ENCODE data around the gene ALB.
A peak's percentile ranks its signal among the peaks of the same experiment; 100 is the strongest.
"Not testable (repeated sequence)": the region's sequence is repeated elsewhere in the genome, so short reads cannot be mapped to it uniquely, and the experiment has no call there.

ALB gene

DNA sequence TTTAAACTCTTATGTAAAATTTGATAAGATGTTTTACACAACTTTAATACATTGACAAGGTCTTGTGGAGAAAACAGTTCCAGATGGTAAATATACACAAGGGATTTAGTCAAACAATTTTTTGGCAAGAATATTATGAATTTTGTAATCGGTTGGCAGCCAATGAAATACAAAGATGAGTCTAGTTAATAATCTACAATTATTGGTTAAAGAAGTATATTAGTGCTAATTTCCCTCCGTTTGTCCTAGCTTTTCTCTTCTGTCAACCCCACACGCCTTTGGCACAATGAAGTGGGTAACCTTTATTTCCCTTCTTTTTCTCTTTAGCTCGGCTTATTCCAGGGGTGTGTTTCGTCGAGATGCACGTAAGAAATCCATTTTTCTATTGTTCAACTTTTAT is at the start of gene ALB:
TSS of gene ALB (plus strand) at position 246 of the 400 bp plus-strand sequence. CDS start at position 287, 41 bp downstream.
- peak in 1 of 3 donors; percentile 17 for DNase-seq

DNA sequence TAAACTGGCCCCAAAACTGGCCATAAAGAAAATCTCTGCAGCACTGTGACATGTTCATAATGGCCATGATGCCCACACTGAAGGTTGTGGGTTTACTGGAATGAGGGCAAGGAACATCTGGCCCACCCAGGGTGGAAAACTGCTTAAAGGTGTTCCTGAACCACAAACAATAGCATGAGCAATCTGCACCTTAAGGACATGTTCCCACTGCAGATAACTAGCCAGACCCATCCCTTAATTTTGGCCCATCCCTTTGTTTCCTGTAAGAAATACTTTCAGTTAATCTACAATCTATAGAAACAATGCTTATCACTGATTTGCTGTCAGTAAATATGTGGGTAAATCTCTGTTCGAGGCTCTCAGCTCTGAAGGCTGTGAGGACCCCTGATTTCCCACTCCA is 46.9 kb upstream of the ALB start:
- not testable (repeated sequence) for DNase-seq

DNA sequence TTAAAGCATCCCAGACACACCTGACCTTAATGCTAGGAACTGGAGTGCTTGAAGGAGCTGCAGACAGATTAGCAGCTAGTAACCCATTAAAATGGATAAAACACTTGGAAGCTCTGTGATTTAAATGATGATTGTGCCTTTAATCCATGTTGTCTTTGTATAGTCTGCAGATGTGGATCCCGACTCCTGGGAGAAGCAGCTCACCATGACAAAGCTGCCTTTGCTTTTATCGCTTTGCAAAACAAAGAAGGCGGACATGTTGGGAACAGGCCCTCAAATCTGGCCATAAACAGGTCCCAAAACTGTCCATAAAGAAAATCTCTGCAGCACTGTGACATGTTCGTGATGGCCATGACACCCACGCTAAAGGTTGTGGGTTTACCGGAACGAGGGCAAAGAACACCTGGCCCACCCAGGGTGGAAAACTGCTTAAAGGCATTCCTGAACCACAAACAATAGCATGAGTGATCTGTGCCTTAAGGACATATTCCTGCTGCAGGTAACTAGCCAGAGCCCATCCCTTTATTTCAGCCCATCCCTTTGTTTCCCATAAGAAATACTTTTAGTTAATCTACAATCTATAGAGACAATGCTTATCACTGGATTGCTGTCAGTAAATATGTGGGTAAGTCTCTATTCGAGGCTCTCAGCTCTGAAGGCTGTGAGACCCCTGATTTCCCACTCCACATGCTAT is 34.4 kb upstream of the ALB start:
- DNase-seq = not testable (repeated sequence)

DNA sequence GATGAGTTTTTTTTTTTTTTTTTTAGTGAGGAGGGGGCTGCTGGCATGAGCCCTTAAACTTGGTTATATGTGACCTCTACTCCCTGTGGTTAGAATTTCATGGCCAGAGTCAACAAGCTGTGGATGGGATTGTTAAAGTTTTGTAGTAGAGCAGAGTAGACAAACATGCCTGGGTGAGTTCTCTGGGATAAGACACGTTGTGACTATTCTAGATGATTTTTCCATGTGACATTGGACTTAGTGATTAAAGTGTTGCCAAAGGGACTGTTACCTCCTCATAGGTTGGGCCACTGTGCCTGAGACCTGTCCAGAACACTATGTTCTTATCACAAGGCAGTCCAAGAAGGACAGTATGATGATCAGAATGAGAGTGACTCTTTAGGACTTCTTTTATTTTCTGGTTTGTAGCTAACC is 28.8 kb upstream of the ALB start:
- DNase-seq = no peak

DNA sequence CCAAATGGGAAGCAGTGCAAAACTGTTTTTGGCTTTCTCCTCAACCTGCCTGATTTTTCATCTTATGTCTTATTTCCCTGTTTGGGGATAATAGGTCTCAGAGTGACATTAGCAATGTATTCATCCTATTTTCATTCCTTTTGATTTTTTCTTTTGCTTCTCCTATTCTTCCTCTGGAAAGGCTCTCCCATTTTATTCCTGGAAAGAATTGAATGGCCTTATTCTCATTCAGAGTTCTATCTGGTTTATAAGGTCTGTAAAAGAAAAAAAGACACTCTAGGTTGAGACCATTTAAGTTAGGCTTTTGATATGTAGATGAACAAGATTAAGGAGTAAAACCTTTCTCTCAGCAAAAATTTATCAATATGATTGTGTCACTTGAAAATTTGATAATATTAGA is 27.8 kb upstream of the ALB start:
- DNase-seq = no peak

DNA sequence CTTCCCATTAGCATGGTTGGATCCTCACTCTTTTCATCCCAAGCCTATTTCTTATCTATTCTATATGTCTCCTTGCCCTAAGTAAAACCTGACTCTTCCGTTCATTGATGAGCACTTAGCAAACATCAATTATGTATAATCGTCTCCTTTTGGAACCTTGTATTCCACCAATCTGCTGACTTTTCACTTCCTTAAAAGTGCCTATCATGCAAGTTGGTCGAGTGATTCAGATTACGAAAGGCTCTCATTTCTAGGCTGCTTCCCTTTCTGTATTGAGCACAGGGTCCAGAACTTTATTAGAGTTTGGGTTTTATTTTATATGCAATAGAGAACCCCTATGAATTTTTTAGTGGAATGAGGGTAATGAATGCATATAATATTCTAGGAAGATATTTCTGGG is 27.1 kb upstream of the ALB start:
- DNase-seq = peak in 2 of 3 donors; percentile 3 to 28

DNA sequence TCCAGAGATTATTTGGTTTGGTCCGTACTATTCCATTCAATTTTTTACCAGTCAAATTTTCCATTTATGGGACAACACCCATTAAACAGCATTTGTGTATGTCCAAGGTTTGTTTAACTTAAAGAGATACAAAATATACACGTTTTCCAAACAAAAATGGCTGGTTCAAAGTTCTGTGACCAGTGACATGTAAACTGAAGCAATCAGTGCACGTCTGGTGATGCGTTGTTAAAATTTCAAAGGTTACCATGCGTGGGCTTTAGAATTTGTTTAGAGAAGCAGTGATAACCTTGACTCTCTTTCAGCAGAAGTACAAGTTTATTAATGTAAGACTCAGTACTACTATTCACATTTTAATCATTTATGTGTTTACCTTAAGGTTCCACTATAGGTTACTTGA is 25.2 kb upstream of the ALB start:
- no peak for DNase-seq

DNA sequence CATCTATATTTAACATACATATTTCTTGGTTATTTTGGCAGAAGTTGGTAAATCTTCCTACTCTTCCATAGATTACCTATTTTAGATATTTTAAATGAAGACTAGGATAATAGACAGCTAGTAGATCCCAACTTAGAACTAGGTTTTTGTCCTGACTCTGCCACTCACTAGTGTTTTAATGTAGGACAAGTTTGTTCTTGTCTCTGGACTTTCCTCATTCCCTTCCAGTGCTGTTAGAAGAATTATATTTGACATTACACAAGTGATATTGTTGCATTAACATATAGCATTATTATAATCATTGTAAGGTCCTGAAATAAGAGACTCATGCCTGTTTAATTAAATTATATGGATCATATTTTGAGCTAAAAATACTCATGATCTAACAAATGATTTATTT is 24.1 kb upstream of the ALB start:
- DNase-seq = no peak

DNA sequence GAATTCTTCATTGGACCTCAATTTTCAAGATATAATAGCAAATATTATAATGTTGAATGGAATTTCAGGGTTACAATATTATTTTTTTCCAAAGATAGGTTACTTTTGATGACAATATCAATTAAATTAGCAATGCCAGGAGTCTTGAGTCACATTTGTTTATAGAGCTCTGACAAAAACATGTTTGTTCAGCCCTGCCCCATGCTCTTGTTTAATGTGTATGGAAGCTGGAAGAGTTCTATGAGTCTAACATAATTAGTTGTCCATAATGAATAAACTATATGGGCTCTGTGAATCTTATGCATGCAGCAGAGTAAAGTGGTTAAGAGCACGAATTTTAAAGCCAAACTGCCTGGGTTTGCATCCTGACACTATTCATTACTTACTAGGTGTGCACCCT is 22.9 kb upstream of the ALB start:
- DNase-seq = no peak

DNA sequence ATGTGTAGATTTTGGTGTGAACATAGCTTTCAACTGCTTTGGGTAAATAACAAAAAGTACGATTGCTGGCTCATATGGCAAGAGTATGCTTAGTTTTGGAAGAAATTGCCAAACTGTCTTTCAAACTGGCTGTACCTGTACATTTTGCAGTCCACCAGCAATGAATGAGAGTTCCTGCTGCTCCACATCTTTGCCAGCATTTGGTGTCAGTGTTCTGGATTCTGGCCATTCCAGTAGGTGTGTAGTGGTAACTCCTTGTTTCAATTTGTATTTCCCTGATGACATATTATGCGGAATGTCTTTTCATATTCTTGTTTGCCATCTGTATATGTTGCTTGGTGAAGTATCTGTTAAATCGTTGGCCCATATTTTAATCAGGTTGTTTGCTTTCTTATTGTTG is 20.6 kb upstream of the ALB start:
- DNase-seq = no peak

DNA sequence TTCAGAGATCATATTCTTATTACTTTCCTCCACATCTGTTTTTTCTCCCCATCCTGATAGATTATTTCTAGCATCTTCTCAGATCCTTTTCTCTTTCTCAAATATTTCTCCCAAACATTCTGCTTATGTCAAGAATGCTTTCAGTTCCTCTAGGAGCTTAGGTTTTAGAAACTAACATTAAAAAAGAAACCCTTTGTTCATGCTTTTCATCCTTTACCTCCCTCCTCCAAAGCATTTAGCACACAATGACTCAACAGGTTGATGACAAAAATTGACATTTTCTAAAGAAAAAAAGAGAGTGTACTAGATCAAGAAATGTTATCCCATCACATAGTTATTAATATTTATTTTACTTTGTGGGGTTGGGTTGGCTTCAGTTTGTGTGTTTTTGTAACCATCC is 16.5 kb upstream of the ALB start:
- no peak for DNase-seq

DNA sequence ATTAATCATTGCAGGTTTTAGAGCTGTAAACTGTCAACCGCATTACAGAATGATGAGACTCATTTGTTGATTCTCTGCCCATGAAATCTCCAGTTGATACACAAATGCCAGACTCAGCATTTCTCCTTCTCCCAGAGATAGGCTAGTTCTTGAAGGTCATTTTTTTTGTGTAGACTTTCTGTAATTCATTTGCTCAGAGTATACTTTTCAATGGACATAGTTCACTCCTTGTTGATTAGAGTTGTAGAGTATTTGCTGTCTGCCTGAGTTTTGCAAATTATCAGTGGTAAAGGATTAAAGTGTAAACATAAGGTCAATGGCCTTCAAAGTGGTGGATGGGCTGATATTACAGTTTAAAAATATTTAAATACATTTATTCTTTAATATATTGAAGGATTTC is 15.2 kb upstream of the ALB start:
- no peak for DNase-seq

DNA sequence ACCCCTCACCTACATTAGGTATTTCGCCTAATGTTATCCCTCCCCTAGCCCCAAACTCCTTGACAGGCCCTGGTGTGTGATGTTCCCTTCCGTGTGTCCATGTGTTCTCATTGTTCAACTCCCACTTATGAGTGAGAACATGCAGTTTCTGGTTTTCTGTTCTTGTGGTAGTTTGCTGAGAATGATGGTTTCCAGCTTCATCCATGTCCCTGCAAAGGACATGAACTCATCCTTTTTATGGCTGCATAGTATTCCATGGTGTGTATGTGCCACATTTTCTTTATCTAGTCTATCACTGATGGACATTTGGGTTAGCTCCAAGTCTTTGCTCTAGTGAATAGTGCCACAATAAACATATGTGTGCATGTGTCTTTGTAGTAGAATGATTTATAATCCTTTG is 14.4 kb upstream of the ALB start:
- DNase-seq = not testable (repeated sequence)

DNA sequence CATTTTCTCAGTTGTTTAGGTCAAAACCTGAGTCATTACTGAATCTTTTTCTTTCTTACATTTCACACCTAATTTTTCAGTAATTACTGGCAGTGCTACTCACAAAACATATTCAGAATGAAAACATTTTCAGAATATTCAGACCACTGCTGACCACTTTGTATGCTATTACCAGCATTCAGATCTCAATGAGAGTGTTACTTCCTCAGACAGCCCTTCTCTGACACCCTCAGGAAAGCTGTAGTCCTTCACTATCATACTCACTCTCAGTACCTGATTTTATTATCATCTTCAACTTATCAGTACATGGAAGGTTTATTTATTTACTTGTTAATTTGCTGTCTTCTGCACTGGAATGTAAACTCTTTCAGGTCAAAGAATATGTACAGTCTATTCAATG is 12.3 kb upstream of the ALB start:
- no peak for DNase-seq

DNA sequence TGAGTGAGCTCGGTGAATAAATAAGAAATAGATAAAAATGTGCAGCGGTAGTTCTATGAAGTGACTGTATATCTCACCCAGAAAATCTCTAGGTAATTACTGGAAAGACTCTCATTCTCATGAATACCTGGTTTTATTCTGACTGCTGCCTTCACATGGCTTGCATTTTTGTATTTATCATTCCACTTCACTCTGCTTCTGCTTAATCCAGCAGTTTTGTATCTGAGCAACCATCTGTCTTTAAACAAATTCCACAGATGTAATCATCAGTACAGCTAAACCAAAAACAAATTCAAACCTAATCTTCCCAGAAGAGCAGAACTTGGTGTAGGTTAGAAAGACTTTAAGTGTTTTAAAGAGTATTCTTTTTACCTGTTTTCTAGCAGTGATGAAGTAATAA is 11.2 kb upstream of the ALB start:
- no peak for DNase-seq

DNA sequence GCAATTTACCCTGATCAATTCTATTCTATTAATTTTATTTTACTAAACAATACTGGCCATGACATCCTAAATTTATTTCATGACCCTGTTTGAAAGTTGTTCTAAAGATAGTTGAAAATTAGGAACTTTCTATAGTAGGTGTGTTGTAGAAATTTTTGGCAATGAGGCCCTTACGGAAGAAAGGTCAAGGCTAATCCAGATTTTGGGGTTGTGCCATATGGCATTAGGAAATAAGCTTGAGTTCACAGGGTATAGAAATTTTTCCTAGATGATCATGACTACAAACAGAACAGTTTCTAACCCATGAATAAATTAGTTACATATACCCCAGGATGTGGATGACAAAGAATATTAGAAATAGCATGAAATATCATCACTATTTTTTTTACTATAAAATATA is 7.8 kb upstream of the ALB start:
- DNase-seq = no peak

DNA sequence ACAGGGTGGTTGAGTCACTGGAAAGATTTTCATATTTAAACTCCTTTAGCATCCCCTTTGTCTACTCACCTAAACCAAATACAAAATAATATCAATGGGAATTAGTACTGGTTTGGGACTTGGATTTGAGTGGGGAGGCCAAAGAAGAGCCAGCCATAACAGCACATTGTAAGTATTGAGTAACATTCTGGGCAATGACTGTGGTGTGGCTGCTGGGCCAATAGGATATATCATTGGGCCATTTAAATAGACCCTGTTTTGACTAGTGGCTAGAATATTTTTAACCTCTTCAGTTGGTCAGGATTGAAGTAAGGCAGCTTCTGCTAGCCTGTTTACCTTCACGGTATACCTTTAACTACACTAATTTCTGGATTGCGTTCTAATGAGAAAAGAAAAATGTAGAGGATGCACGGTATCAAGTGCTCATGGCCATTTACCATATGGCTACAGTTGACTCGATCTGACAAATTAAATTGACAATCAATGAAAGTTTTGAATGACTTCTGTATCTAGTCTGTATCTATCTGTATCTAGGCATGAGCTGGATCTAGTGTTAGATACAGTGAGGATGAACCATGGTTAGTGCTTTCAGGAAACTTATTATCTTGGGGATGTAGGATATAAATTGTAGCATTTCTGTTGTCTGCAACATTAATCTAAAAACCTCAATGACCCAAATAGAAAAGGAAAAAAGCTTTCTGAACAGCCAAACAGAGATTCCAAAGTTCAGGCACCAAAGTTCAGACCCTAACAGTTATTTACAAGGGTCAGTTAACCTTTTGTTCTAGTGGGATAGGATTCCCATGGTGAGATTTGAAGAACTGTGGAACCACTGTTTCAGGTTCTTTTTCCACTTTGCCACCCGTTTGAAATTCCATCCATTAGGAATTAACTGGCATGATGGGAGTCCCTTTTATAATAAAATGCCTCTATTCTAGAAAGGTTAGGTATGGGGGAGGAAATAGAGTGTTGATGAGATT is 6.8 kb upstream of the ALB start:
- no peak for DNase-seq

DNA sequence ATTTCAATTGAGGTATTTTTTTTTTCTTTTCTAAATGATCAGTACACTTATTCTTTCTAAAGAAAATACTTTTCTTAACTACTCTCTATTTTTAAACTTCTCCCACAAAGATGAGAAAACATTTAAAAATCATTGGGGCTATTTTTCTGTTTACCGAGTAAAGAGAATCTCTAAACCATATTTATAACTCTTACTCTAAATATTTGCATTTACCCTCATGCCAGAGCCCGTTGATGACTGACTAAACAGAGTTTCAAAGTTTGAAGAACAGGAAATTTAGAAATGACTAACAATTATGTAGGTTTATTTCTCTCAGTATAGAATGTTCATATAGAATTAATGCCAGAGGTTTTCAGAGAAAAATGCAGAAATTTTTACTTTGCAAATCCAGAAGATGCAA is 2.7 kb upstream of the ALB start:
- DNase-seq = no peak

DNA sequence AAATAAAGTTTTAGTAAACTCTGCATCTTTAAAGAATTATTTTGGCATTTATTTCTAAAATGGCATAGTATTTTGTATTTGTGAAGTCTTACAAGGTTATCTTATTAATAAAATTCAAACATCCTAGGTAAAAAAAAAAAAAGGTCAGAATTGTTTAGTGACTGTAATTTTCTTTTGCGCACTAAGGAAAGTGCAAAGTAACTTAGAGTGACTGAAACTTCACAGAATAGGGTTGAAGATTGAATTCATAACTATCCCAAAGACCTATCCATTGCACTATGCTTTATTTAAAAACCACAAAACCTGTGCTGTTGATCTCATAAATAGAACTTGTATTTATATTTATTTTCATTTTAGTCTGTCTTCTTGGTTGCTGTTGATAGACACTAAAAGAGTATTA is 370 bp downstream of the ALB start:
- no peak for DNase-seq

DNA sequence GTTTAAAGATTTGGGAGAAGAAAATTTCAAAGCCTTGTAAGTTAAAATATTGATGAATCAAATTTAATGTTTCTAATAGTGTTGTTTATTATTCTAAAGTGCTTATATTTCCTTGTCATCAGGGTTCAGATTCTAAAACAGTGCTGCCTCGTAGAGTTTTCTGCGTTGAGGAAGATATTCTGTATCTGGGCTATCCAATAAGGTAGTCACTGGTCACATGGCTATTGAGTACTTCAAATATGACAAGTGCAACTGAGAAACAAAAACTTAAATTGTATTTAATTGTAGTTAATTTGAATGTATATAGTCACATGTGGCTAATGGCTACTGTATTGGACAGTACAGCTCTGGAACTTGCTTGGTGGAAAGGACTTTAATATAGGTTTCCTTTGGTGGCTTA is 1.1 kb downstream of the ALB start:
- no peak for DNase-seq

DNA sequence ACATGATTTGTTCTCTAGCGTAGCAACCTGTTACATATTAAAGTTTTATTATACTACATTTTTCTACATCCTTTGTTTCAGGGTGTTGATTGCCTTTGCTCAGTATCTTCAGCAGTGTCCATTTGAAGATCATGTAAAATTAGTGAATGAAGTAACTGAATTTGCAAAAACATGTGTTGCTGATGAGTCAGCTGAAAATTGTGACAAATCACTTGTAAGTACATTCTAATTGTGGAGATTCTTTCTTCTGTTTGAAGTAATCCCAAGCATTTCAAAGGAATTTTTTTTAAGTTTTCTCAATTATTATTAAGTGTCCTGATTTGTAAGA is 2.4 kb downstream of the ALB start:
- no peak for DNase-seq

DNA sequence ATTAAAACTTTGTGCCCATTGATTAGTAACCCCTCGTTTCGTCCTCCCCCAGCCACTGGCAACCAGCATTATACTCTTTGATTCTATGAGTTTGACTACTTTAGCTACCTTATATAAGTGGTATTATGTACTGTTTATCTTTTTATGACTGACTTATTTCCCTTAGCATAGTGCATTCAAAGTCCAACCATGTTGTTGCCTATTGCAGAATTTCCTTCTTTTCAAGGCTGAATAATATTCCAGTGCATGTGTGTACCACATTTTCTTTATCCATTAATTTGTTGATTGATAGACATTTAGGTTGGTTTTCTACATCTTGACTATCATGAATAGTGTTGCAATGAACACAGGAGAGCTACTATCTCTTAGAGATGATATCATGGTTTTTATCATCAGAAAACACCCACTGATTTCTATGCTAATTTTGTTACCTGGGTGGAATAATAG is 3.2 kb downstream of the ALB start:
- DNase-seq = no peak

DNA sequence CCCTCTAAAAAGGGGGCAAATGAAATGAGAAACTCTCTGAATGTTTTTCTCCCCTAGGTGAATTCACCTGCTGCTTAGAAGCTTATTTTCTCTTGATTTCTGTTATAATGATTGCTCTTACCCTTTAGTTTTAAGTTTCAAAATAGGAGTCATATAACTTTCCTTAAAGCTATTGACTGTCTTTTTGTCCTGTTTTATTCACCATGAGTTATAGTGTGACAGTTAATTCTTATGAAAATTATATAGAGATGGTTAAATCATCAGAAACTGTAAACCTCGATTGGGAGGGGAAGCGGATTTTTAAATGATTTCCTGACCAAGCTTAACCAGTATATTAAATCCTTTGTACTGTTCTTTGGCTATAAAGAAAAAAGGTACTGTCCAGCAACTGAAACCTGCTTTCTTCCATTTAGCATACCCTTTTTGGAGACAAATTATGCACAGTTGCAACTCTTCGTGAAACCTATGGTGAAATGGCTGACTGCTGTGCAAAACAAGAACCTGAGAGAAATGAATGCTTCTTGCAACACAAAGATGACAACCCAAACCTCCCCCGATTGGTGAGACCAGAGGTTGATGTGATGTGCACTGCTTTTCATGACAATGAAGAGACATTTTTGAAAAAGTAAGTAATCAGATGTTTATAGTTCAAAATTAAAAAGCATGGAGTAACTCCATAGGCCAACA is 4.2 kb downstream of the ALB start:
- DNase-seq = no peak
